GM23248 (cell line): ENCODE data around the gene SPG21.

Experiments used
- EZH2 ChIP-seq: fragments of 200-600 bp; sonication (generic); IDR thresholded peaks from 2 replicates; pipeline ENCODE4 v1.6.1; 2018; ENCODE audit warnings: antibody characterized with exemption, mild to moderate bottlenecking; ENCODE audit not compliant: insufficient read depth, poor library complexity, severe bottlenecking
- EZH2phosphoT487 ChIP-seq: fragments of 200-600 bp; sonication (generic); IDR thresholded peaks from 2 replicates; pipeline ENCODE4 v1.6.1; 2018; ENCODE audit warnings: antibody characterized with exemption, moderate library complexity, mild to moderate bottlenecking, low read depth; ENCODE audit not compliant: insufficient read depth

- TF ChIP-seq EZH2 (no peak), EZH2phosphoT487 (no peak)
These were observed 63.1 kb downstream of the SPG21 start for GRCh38 chr15:64926661-64927060.
